Mucosa of gallbladder (tissue), 1 donor: ENCODE measurements around the gene S100A6. TPM values are rescaled to one million over a fixed set of nuclear protein-coding genes. Genes with fewer than 3 reads are reported as not detected.
"Not testable (repeated sequence)": the region's sequence is repeated elsewhere in the genome, so short reads cannot be mapped to it uniquely, and the experiment has no call there.

ENCODE experiments used
- DNase-seq: peaks from one replicate; pipeline ENCODE4 v3.0.0-alpha.2; 2020; ENCODE audit warnings: low spot score
- total RNA-seq: library from RNA; stranded (reverse); gene quantifications from one replicate; pipeline ENCODE4 v1.2.1, GENCODE V29; 2021
- donor health status: DM: no; HTN: no; CAD: no.

Gene S100A6
- total RNA-seq, 1 donor from 2014 or later, result 824 TPM

DNA sequence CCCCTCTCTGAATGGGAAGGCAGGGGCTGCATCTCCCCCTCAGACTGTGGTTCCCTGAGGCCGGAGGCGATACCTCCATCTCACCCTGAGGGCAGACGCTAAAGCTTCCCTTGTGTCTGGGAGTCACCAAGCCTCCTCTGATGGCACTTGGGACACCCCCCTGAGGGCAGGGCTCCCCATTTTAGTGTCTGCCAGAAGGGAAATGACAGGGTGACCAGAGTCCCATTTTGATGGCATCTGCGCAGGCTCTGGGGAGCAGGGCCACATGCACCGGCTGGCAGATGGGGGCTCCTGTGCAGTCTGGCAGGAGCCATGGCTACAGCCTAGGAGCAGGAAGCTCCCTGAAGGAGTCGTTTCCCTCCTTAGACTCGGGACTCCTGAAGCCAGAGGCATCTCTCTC, 28.2 kb upstream of the S100A6 start:
- no peak for DNase-seq

DNA sequence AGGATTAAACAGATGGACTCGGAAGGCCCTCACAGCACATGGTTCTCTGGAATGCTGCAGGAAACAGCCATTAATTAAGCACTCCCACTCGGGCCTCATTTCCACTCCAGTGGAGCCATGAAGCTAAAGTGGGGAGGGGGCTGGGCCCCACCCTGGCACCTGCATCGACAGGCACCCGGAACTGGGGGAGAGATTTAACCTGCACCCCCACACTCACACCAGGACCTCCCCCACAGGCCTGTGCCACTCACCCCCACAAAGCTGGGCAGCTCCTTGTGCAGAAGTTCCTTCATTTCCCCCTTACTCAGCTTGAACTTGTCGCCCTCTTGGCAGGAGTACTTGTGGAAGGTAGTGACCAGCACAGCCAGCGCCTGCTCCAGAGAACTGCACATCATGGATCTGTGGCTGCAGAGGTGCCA, 27.7 kb upstream of the S100A6 start:
- no peak for DNase-seq

- not testable (repeated sequence) for DNase-seq
Observed at GRCh38 chr1:153562021-153562420, 26.2 kb upstream of the S100A6 start.

- no peak for DNase-seq
Observed at GRCh38 chr1:153561466-153561985, 25.7 kb upstream of the S100A6 start.

GRCh38 chr1:153560771-153561465, 25.1 kb upstream of the S100A6 start:
- DNase-seq, result no peak

GRCh38 chr1:153560241-153560640, 24.4 kb upstream of the S100A6 start:
- no peak for DNase-seq

DNA sequence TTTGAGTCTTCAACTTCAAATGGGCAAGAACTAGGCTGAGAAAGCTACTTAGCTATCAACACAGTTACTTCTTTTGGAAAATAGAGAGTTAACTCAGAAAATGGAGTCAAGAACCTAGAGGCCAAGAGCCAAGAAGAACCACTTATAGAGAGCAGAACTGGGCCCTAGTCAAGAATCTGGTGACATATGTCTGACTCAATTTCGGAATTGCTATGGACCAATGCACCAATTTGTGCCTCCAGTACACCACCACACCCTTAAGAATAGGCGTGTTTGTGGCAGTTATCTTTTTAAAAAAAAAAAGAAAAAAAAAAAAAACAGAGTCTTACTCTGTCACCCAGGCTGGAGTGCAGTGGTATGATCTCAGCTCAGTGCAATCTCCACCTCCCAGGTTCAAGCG, 22.1 kb upstream of the S100A6 start:
- no peak for DNase-seq

DNA sequence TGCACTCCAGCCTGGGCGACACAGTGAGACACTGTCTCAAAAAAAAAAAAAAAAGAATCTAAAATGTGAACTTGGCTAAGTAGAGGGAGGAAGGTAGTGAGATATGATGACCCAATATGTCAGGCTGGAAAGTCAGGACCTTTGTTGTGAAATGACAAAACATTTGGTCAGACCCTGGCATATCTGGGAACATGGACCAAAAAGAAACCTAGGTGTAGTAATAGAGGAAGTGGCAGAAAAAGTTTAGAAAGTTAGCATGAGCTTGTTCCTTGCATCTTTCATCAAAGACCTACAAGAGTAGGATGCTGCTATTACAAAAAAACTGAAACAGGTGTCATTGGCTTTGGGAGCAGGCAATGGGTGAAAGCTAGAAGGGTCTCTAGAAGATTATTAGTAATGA, 20.6 kb upstream of the S100A6 start:
- DNase-seq, result no peak

DNA sequence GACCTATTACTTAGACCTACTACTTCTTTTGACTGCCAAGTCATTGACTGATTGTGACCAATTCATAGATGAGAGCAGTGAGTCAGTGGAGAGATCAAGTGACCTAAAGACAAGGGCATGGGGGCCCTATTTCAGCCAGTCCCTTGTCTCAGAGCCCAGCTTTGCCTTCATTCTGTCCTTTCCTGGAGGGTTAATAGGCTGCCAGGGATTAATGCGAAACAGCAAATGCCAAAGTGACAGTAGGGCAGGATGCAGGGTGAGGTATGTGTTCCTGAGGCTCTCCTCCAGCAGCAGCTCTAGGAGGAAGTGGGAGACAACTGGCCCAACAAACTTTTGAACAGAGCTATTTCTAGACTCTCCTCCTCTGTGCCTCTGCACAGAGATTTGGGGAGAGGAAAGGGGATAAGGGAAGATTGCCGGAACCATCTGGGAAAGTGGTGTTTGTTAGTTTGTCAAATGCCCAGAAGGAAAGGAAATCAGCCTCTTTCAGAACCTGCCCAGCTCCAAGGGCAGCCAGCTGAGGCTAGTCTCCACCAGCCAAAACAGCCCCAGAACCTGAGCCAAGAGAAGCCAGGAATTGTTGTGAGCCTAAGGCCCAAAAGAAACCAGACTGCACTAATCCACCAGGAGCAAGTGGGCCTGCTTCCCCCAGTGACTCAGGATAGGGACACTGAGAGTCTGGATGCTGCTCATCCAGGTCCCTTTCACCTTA, 18.2 kb upstream of the S100A6 start:
- no peak for DNase-seq

DNA sequence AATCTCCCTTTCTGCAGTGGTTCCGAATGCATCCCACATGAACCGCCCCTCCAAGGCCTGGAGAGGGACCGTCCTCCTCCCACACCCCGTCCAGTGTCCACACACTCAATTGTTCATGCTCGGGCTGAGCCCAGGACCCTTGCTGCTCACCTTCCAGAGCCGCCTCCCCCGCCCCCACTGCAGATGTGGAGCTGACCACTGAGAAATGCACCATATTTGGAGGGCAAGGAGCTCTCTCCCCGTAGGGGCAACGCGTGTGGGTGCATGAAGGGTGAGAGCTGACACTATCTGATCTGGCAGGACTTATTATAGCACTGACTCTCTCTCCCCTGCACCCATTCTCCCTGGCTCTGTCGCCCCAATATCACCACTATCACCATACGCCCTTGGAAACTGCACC, 17.3 kb upstream of the S100A6 start:
- no peak for DNase-seq

DNA sequence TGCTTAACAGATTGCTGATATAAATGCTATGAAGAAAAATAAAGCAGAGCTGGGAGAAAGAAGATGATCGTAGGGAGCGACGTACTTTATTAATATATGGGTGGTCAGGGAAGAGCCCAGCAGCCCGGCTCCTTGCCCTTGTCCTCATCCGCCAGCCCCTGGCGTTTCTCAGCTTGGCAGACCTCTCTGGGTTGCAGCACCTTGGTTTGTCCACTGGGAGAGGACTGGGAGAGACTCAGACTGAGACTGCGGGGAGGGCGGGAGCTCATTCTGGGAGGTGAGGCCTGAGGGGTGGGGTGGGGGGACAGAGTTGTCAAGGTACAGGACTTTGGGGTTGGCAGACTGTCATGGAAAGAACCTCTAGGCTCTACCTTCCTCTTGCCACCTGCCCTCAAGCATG, 16.5 kb upstream of the S100A6 start:
- no peak for DNase-seq

DNA sequence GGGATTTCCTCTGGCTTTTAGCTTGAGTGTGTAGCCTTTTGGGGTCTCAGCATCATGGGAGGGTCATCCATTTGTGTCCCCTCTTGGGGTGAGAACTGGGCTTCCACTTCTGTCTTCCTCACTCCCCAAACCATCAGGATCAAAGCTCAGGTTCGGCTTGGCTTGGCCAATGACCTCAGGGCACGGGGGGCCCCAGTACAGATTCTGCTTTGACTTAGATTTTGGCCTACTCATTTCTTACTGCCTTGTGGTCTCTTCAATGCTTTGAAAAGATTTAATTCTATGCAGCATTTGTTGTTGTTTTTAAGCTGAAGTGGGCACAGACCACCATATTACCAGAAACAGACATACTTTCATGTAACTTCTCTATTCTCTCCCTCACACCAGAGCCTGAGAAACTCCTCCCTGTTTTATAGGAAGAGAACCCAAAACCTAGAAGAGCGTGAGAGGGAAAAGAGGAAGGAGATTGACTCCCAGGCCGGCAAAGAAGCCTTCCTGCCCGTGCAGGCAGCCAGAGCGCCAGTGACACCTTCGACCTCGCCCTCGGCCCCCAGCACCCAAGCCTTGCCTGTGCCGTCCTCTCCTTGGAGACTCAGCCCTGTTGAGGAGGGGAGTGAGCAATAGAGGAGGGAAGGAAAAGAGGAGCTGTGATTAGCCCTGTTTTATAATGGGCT, 15.2 kb upstream of the S100A6 start:
- DNase-seq, result no peak

GRCh38 chr1:153550398-153550758, 14.6 kb upstream of the S100A6 start:
- no peak for DNase-seq

GRCh38 chr1:153549741-153550397, 14.1 kb upstream of the S100A6 start:
- DNase-seq, result no peak

DNA sequence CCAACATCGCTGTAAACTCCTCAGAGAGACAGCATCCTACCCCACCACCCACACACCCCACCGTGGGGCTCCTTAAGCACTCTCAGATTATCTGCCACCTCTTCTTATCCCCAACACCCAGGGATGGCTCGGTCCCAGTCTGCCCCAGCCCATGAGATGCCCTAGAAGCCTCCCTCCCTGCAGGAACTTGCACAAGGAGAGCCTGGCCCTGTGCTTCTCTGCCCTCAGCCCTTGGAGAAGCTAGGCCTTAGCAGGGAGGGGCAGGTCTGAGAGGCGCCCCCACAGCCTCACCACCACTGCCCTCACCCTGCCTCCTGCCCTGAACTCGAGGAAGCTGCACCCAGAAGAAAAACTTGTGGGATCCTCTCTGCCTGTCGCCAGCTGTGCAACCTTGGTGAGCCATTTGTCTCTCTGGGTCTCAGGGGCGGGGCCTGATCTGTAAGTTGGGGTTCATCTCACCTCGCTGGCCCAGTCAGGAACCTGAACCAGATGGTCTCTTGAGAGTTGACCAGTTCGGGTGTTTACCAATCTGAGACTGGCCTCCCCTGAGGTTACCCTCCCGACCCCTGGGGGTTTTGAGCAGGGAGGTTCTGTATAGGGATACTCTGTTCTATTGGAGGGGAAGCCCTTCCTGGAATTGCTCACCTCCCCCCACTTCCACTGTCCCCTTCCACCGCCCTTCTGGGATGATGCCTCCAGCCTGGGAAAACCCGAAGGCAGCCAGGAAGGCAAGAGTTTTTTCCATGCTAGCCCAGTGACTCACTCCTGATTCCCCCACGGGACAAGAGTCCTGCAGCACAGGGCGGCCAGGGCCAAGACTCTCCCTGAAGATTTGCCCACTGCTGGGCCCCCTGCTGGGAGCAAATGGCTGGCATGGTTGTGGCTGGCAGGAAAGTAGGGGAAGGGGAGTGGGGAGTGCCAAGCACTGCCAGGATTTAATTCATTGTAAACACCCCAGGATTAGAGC, 13.2 kb upstream of the S100A6 start, which contains the start of gene S100A3:
TSS of gene S100A3 (minus strand) at position 537 of the 967 bp plus-strand sequence. CDS start 773 bp downstream, outside the sequence.
- no peak for DNase-seq

- no peak for DNase-seq
Observed at GRCh38 chr1:153547560-153548551, 12.1 kb upstream of the S100A6 start.

DNA sequence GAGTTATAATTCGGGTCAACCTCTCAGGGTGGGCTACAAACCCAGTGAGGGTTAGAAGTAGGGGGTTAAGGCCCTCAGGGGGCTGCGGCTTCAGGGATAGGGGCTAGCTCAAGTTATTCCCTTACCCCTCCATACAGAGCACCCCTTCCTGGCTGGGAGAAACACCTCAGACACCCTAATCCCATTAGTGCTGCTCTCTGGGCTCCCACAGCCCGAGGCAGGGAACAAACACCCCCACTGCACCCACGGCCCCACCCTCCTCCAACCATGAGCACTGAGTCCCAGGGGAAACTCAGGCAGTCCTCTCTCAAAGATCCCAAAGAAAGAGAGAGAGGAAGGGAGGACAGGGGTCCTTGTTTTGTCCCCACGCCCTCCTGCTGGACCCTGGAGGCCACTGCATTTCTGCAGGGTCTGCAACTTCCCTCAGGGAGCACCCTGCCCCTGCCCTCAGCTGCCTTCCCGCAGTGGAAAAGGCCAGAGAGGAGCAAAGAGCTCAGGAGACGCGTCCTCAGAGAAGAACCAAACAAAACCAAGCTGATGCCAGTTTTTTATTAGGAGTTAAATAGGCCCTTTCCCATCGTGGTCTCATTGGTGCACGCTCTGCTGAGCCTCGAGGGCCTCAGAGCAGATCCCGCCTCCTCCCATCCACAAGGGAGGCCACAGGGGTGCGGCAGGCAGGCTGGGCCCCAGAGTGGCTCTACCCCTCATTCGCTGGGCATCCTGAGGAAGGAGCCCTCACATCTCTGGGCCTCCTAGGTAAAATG, 11.2 kb upstream of the S100A6 start:
- DNase-seq, result no peak

DNA sequence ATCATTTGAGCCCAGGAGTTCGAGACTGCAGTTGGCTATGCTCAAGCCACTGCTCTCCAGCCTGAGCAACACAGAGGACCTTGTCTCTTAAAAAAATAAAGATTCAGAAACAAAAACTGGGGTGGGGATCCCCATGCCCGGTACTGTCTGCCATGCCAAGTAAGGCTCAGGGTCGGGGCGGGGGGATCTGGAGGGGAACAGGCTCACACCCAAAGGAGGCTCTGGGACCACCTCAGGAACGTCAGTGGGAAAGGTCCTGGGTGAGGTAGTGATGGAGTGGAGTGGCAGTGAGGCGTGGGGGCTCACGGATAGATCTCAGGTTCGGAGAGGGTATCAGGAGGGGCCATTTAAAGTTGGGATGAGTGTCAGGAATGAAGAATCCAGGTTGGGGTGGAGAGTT, 10.6 kb upstream of the S100A6 start:
- DNase-seq, result no peak
